CD4-positive, CD25-positive, alpha-beta regulatory T cell (primary cell): ENCODE results near the gene DDX5. TPM values are rescaled to one million over a fixed set of nuclear protein-coding genes. Genes with fewer than 3 reads are reported as not detected.

Source experiments
- ATAC-seq, 2 donors: fragments of 150-1000 bp; cut with Tn5 transposase; one replicate each; pipeline ENCODE4 v1.10.0; 2021; ENCODE audit warnings: low read depth in 2 of 2, moderate number of reproducible peaks in 2 of 2, moderate library complexity in 1 of 2
- DNase-seq, 3 donors: peaks; one replicate each; pipeline versions ENCODE4 v3.0.0 to v3.0.0-alpha.2; 2012 to 2022; ENCODE audit warnings: mixed read lengths in 1 of 3
- H3K27ac ChIP-seq: one replicate; pipeline ENCODE4 v1.7.0; 2013; ENCODE audit warnings: mild to moderate bottlenecking, low read length; ENCODE audit not compliant: insufficient read depth, poor library complexity, severe bottlenecking
- H3K27me3 ChIP-seq: one replicate; pipeline ENCODE4 v1.7.0; 2013; ENCODE audit warnings: low read length; ENCODE audit not compliant: control insufficient read depth, insufficient read depth
- H3K36me3 ChIP-seq: one replicate; pipeline ENCODE4 v1.7.0; 2013; ENCODE audit warnings: mild to moderate bottlenecking, low read length, moderate library complexity; ENCODE audit not compliant: control insufficient read depth, insufficient read depth
- H3K4me1 ChIP-seq: 2 replicates; pipeline ENCODE4 v1.7.0; 2013; ENCODE audit warnings: mild to moderate bottlenecking, low read length; ENCODE audit not compliant: insufficient read depth, control insufficient read depth, poor library complexity, severe bottlenecking
- H3K4me3 ChIP-seq: one replicate; pipeline ENCODE4 v1.7.0; 2013; ENCODE audit warnings: low read depth, mild to moderate bottlenecking, low read length, moderate library complexity
- H3K9me3 ChIP-seq, 2 experiments: 1 replicate in 1 of 2; 2 replicates in 1 of 2; pipeline ENCODE4 v1.7.0; 2013; ENCODE audit warnings: low read length in 2 of 2, mild to moderate bottlenecking in 1 of 2, moderate library complexity in 1 of 2; ENCODE audit not compliant: control insufficient read depth in 2 of 2
- H3K27ac Mint-ChIP-seq, 3 donors: one replicate each; pipeline ENCODE4 v1.8.0; 2020 to 2022; ENCODE audit warnings: mild to moderate bottlenecking in 3 of 3, mixed read lengths in 3 of 3, moderate library complexity in 2 of 3
- H3K27me3 Mint-ChIP-seq: one replicate; pipeline ENCODE4 v1.8.0; 2022; ENCODE audit warnings: mild to moderate bottlenecking, mixed read lengths
- H3K36me3 Mint-ChIP-seq: one replicate; pipeline ENCODE4 v1.8.0; 2020; ENCODE audit warnings: mixed read lengths
- H3K4me1 Mint-ChIP-seq, 4 donors: one replicate each; pipeline ENCODE4 v1.8.0; 2020 to 2022; ENCODE audit warnings: mixed read lengths in 4 of 4, mild to moderate bottlenecking in 1 of 4
- H3K4me3 Mint-ChIP-seq, 4 donors: one replicate each; pipeline ENCODE4 v1.8.0; 2020 to 2022; ENCODE audit warnings: mild to moderate bottlenecking in 4 of 4, mixed read lengths in 4 of 4, moderate library complexity in 3 of 4
- H3K9me3 Mint-ChIP-seq, 7 donors: one replicate each; pipeline ENCODE4 v1.8.0; 2020 to 2022; ENCODE audit warnings: mixed read lengths in 7 of 7, mild to moderate bottlenecking in 3 of 7, moderate library complexity in 2 of 7
- polyA plus RNA-seq, 4 donors: library from polyadenylated mRNA; unstranded; fragments of 300-500 nt; fragmentation: Illumina TruSeq; gene quantifications; one replicate each; pipeline ENCODE4 v1.2.3, GENCODE V29; 2021
- total RNA-seq: library from RNA; stranded (reverse); gene quantifications from one replicate; pipeline ENCODE4 v1.2.3, GENCODE V29; 2022

The DDX5 gene
- total and polyA plus RNA-seq, 5 donors from 2014 or later = 887 to 2,976 (median 1,090) TPM

- H3K27me3 ChIP-seq = no peaks in the 10 kb centered on the region
- peaks cover 60% of the 10 kb centered on the region for H3K36me3 Mint-ChIP-seq
- H3K4me3 ChIP-seq = no peak overlapping the region
- H3K27ac Mint-ChIP-seq = no peak overlapping the region
- no peaks in the 10 kb centered on the region for H3K27me3 Mint-ChIP-seq
- H3K4me1 ChIP-seq = no peaks in the 10 kb centered on the region
- DNase-seq (no peak), ATAC-seq (no peak)
- no peaks in the 10 kb centered on the region for H3K9me3 ChIP-seq
- peaks cover 0 to 11% (median 4%) of the 10 kb centered on the region in 4 donors for H3K4me1 Mint-ChIP-seq
- H3K27ac ChIP-seq = no peak overlapping the region
- no peaks in the 10 kb centered on the region for H3K9me3 Mint-ChIP-seq
- H3K4me3 Mint-ChIP-seq = no peak overlapping the region
- H3K36me3 ChIP-seq = peaks cover 98% of the 10 kb centered on the region
Measured at GRCh38 chr17:64531955-64532371, 25.9 kb upstream of the DDX5 start.

GRCh38 chr17:64529221-64529620, 23.1 kb upstream of the DDX5 start:
- no peak for DNase-seq
- Histone ChIP-seq H3K27ac (no peak overlapping the region), H3K27me3 (no peaks in the 10 kb centered on the region), H3K4me1 (no peaks in the 10 kb centered on the region), H3K36me3 (peaks cover 93% of the 10 kb centered on the region), H3K4me3 (no peak overlapping the region), H3K9me3 (no peaks in the 10 kb centered on the region)
- no peak overlapping the region for H3K27ac Mint-ChIP-seq
- H3K4me3 Mint-ChIP-seq = no peak overlapping the region
- H3K9me3 Mint-ChIP-seq = no peaks in the 10 kb centered on the region
- H3K27me3 Mint-ChIP-seq = no peaks in the 10 kb centered on the region
- H3K4me1 Mint-ChIP-seq = peaks cover 0 to 18% (median 4%) of the 10 kb centered on the region in 4 donors
- H3K36me3 Mint-ChIP-seq = peaks cover 63% of the 10 kb centered on the region
- no peak for ATAC-seq

GRCh38 chr17:64527914-64528313, 21.8 kb upstream of the DDX5 start:
- Mint-ChIP-seq H3K27me3 (no peaks in the 10 kb centered on the region), H3K4me1 (peaks cover 0 to 18% (median 8%) of the 10 kb centered on the region in 4 donors), H3K36me3 (peaks cover 62% of the 10 kb centered on the region), H3K27ac (peak overlapping the region in 1 of 3 donors; percentile 50), H3K4me3 (no peak overlapping the region), H3K9me3 (no peaks in the 10 kb centered on the region)
- Histone ChIP-seq H3K27ac (no peak overlapping the region), H3K27me3 (no peaks in the 10 kb centered on the region), H3K4me3 (no peak overlapping the region), H3K36me3 (peaks cover 92% of the 10 kb centered on the region), H3K9me3 (no peaks in the 10 kb centered on the region), H3K4me1 (no peaks in the 10 kb centered on the region)
- DNase-seq = no peak
- no peak for ATAC-seq

- Mint-ChIP-seq H3K9me3 (no peaks in the 10 kb centered on the region), H3K4me1 (peaks cover 6 to 20% (median 8%) of the 10 kb centered on the region in 4 donors), H3K27ac (no peak overlapping the region), H3K4me3 (no peak overlapping the region), H3K27me3 (no peaks in the 10 kb centered on the region), H3K36me3 (peaks cover 37% of the 10 kb centered on the region)
- Histone ChIP-seq H3K4me1 (no peaks in the 10 kb centered on the region), H3K27ac (no peak overlapping the region), H3K27me3 (no peaks in the 10 kb centered on the region), H3K4me3 (no peak overlapping the region), H3K36me3 (peaks cover 83% of the 10 kb centered on the region), H3K9me3 (no peaks in the 10 kb centered on the region)
- DNase-seq (no peak), ATAC-seq (no peak)
Measured at GRCh38 chr17:64520359-64520758, 14.3 kb upstream of the DDX5 start.

GRCh38 chr17:64519601-64520000, 13.5 kb upstream of the DDX5 start:
- H3K4me3 Mint-ChIP-seq = no peak overlapping the region
- no peaks in the 10 kb centered on the region for H3K4me1 ChIP-seq
- no peaks in the 10 kb centered on the region for H3K27me3 ChIP-seq
- H3K27me3 Mint-ChIP-seq = no peaks in the 10 kb centered on the region
- H3K4me3 ChIP-seq = no peak overlapping the region
- peak overlapping the region in 1 of 3 donors; percentile 80 for H3K27ac Mint-ChIP-seq
- peaks cover 6 to 26% (median 14%) of the 10 kb centered on the region in 4 donors for H3K4me1 Mint-ChIP-seq
- H3K9me3 ChIP-seq = no peaks in the 10 kb centered on the region
- DNase-seq (no peak), ATAC-seq (no peak)
- H3K9me3 Mint-ChIP-seq = no peaks in the 10 kb centered on the region
- H3K27ac ChIP-seq = no peak overlapping the region
- peaks cover 42% of the 10 kb centered on the region for H3K36me3 Mint-ChIP-seq
- peaks cover 88% of the 10 kb centered on the region for H3K36me3 ChIP-seq

- Histone ChIP-seq H3K9me3 (no peaks in the 10 kb centered on the region), H3K27me3 (no peaks in the 10 kb centered on the region), H3K4me3 (no peak overlapping the region), H3K36me3 (peaks cover 88% of the 10 kb centered on the region), H3K4me1 (no peaks in the 10 kb centered on the region), H3K27ac (no peak overlapping the region)
- Mint-ChIP-seq H3K4me3 (no peak overlapping the region), H3K27me3 (no peaks in the 10 kb centered on the region), H3K27ac (peak overlapping the region in 1 of 3 donors; percentile 1), H3K9me3 (no peaks in the 10 kb centered on the region), H3K36me3 (peaks cover 49% of the 10 kb centered on the region), H3K4me1 (peaks cover 23 to 40% (median 32%) of the 10 kb centered on the region in 4 donors)
- ATAC-seq (no peak), DNase-seq (no peak)
Measured at GRCh38 chr17:64515829-64516228, 9.7 kb upstream of the DDX5 start.

GRCh38 chr17:64515419-64515818, 9.3 kb upstream of the DDX5 start:
- H3K36me3 ChIP-seq = peaks cover 88% of the 10 kb centered on the region
- DNase-seq (no peak), ATAC-seq (no peak)
- no peak overlapping the region for H3K4me3 ChIP-seq
- Mint-ChIP-seq H3K27me3 (no peaks in the 10 kb centered on the region), H3K4me1 (peaks cover 23 to 43% (median 32%) of the 10 kb centered on the region in 4 donors), H3K27ac (peak overlapping the region in 1 of 3 donors; percentile 1), H3K9me3 (no peaks in the 10 kb centered on the region), H3K36me3 (peaks cover 52% of the 10 kb centered on the region), H3K4me3 (no peak overlapping the region)
- H3K27ac ChIP-seq = no peak overlapping the region
- no peaks in the 10 kb centered on the region for H3K27me3 ChIP-seq
- H3K9me3 ChIP-seq = no peaks in the 10 kb centered on the region
- H3K4me1 ChIP-seq = no peaks in the 10 kb centered on the region

GRCh38 chr17:64509179-64509578, 3.1 kb upstream of the DDX5 start:
- peaks cover 26% of the 10 kb centered on the region for H3K4me1 ChIP-seq
- no peak for ATAC-seq
- H3K27ac ChIP-seq = no peak overlapping the region
- peaks cover 57% of the 10 kb centered on the region for H3K36me3 Mint-ChIP-seq
- no peak overlapping the region for H3K4me3 ChIP-seq
- peaks cover 17 to 65% (median 44%) of the 10 kb centered on the region in 4 donors for H3K4me1 Mint-ChIP-seq
- H3K27me3 ChIP-seq = no peaks in the 10 kb centered on the region
- H3K4me3 Mint-ChIP-seq = peak overlapping the region; percentile 60 to 74 (median 66)
- H3K9me3 Mint-ChIP-seq = peaks cover 0 to 5% (median 0%) of the 10 kb centered on the region in 7 donors
- DNase-seq = no peak
- no peak overlapping the region for H3K27ac Mint-ChIP-seq
- H3K9me3 ChIP-seq = no peaks in the 10 kb centered on the region
- peaks cover 53% of the 10 kb centered on the region for H3K36me3 ChIP-seq
- peaks cover 19% of the 10 kb centered on the region for H3K27me3 Mint-ChIP-seq
